NCI-H2107 (cell line): ENCODE measurements around the gene HOMEZ.
A peak's percentile ranks its signal among the peaks of the same experiment; 100 is the strongest.
"Not testable (repeated sequence)": the region's sequence is repeated elsewhere in the genome, so short reads cannot be mapped to it uniquely, and the experiment has no call there.

ENCODE experiments used
- DNase-seq: peaks from one replicate; lab custom pipeline; 2025; lab: John Stamatoyannopoulos, UW

The HOMEZ gene

DNA sequence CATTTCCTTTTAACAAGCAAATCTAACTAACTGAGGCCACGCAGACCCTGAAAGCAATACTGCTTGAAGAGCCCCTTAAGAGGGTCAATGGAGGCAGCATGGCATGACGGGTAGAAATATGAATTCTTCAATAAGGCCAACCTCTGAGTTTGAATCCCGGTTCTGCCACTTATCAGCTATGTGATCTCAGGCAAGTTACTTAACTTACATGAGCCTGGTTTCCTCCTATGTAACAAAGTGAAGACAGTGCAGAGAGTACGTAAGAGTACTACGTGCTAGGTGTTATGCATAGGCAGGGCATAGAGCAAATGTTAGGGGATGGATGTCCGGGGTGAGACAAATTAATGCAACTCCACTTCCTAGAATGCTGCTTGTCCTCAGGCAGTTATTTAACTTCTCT, 4.7 kb downstream of the HOMEZ start:
- DNase-seq: no peak

DNA sequence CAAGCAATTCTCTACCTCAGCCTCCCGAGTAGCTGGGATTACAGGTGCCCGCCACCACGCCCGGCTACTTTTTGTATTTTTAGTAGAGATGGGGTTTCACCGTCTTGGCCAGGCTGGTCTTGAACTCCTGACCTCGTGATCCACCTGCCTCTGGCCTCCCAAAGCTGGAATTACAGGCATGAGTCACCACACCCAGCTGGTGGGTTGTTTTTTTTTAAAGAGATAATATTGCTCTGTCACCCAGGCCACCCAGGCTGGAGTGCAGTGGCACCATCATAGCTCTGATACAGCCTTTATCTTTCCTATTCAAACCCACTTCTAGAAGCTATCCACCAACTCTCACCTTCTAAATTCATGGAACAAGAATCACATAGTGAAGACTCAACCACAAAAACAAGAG, 8.0 kb downstream of the HOMEZ start:
- not testable (repeated sequence) for DNase-seq

DNA sequence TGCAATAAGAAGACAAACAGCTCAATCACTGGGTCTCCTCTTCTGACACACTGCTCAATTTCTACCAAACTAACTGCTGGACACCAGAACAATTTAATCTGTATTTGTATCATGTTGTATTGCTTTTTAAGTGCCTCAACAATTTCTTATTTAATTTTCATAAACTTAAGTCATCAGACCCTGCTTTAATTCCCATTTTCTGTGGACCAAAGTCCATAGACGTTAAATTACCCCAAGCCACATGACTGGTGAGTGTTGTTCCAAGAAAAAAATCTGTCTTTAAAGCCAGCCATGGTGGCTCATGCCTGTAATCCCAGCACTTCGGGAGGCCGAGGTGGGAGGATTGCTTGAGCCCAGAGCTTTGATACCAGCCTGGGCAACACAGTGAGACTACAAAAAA, 8.7 kb downstream of the HOMEZ start:
- DNase-seq: no peak

DNA sequence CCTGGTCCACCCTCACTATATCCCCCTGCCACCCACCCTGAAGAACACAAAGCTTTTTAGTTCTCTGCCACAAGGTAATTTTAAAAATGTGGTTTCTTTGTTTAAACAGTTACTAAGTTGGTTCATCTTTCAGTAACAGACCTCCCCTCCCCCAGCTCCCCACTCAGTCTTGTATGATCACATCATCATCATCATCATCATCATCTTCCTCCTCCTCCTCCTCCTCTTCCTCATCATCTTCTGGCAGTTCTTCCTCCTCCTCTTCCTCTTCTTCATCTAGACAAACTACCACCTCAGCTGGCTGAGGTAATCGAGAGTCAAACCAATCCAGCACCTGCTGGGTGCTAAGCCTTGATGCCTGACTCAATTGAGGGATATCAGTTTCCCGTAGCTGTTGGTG, 10.5 kb downstream of the HOMEZ start:
- DNase-seq: no peak

DNA sequence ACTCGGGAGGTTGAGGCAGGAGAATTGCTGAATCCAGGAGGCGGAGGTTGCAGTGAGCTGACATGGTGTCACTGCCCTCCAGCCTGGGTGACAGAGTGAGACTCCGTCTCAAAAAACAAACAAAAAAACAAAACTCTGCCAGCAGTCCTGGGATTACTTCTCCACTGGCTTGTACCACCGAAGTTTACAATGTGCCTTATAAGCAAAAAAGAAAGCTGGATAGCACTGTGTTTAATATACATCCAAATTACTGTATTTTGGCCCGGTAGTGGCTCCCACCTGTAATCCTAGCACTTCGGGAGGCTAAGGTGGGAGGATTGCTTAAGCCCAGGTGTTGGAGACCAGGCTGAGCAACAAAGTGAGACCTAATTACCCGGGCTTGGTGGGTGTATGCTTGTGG, 16.7 kb downstream of the HOMEZ start:
- DNase-seq: no peak

DNA sequence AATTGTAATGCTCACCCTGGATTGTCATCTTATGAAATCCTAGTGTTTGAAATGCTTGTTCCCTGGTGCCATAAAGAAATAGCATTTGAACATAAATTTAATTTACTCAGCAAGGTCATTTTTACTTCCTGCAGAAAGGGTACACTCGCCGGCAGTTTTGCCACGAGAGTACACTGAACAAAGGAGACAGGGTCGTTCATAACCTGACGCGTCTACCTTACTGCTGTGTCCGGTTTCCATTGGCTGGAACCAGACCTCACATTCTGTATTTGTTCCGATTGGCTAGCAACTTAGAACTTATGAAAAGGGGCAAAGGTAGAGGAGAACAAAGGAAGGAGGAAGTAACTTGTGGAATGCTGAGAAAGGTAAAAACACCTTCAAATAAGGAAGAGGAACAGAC, 25.1 kb downstream of the HOMEZ start:
- not testable (repeated sequence) for DNase-seq

DNA sequence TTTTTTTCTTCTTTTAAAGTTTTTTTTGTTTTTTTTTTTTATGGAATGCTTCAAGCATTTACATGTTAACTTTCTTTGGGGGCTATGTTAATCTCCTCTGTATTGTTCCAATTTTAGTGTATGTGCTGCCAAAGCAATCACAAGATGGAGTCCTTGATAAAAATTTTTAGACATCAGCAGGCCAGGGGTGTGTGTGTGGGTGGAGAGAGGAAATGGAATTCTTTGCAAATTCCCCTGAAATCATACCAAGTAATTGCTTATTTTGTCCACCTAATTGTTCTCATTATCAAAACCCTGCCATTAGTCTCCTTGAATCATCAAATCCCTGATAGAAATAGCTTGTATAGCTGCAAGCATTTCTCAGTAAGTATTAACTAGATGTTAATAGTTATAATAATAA, 26.5 kb downstream of the HOMEZ start:
- DNase-seq: no peak

DNA sequence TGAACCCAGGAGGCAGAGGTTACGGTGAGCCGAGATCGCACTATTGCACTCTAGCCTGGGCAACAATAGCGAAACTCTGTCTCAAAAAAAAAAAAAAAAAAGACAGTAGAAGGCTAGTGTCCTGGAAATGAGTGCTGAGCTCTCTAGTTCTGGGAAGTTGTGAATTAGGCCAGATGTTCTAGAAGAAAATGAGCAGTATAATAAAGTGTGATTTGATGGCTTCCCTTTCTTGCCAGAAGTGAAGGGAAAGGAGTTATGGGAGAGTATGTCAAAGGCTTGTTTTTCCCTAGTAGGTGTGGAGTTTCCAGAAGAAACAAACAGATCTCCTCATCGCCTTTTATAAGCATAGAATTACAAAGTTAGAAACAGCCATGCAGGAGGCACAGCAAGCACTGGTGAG, 27.7 kb downstream of the HOMEZ start:
- no peak for DNase-seq

DNA sequence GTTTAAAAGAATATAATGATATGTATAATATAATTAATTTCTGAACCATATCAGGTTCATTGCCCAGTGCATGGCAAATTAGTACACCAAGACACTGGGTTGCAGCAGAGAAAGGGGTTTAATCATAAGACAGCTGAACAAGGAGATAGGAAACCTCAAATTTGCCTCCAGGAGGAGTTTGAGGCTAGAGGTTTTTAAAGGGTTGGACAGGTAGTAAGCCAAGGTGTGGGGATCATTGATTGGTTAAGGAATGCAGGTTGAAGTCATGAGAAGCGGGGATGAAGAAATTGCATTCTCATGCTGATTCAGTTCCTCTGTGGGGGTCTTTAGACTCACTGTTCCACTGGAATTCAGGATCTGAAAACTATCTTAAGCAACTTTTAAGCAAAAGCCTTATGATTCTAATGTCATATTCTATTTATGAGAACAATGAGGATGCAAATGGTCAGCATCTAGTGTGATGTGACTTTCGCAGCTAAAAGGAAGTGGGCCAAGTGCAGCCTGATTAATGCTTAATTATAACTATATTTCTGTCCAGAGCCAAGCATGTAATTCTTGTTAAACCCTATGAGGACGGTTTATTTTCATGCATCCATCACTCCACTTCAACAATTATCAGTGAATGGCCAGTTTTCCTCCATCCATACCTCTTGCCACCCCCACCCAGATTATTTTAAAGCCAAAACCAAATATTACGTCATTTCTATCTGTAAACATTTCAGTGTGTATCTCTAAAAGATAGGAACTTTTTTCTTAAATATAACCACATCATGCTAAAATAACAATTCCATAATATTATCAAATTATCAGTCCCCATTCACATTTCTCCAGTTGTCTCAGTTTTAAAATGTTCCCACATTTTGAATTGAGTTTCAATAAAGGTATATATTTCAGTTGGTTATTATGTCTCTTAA, 33.3 kb downstream of the HOMEZ start:
- no peak for DNase-seq

DNA sequence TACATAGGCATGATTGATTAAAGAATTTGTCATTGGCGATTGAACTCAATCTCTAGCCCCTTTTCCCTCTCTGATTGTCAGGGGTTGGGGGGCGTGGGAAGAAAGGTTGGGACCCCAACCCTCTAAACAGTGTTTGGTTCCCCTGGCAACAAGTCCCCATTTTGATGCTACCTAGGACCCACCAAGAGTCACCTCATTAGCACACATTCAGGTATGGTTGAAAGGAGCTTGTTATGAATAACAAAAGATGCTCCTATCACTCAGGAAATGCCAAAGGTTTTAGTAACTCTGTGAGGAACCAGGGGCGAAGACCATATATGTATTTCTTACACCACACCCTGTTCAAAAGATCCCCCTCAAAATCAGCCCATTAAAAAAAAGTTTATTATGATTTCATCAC, 33.9 kb downstream of the HOMEZ start:
- DNase-seq: no peak

DNA sequence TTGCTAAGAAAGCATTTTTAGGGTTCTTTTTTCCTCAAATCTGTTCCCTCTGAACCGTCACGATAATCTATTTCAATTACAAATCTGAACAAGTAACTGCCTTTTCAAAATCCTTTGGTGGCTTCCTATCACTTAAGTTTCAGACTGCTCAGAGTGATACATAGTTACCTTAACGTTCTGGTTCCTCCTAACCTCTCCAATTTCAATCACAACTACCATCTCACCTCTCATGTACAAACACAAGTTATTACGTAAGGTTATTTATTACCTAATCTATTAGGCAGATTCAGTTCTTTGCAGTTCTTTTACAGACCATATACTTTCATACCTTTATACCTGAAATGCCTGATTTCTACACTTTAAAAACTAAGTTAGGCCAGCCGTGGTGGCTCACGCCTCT, 36.1 kb downstream of the HOMEZ start:
- no peak for DNase-seq

DNA sequence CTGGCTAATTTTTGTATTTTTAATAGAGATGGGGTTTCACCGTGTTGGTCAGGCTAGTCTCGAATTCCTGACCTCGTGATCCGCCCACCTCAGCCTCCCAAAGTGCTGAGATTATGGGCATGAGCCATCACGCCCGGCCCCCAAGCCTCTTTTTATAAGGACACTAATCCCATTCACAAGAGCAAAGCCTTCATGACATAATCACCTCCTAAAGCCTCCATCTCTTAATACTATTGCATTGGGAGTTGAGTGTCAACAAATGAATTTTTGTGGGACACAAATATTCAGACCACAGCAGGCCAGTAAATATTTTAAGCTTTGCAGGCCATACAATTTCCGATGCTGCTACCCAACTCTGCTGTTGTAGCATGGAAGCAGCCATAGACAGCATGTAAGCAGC, 37.3 kb downstream of the HOMEZ start:
- DNase-seq: no peak

DNA sequence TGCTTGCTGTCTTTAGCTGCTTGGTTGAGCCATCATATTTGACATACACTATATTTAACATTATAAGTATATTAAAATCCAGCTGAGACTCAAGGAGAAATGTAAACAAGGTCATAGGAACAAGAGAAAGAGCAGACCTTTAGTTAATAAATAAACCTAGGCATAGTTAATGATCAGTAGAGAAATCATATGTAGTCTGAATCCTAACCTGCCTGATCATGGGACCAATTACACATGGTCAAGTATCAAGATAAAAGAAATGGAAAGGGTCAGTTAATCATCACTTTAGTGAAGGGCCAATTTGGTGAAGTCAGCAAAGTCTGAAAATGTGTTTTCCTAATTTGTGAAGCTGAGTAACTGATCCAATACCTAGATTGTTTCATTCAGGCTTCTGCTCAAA, 40.6 kb downstream of the HOMEZ start:
- no peak for DNase-seq

DNA sequence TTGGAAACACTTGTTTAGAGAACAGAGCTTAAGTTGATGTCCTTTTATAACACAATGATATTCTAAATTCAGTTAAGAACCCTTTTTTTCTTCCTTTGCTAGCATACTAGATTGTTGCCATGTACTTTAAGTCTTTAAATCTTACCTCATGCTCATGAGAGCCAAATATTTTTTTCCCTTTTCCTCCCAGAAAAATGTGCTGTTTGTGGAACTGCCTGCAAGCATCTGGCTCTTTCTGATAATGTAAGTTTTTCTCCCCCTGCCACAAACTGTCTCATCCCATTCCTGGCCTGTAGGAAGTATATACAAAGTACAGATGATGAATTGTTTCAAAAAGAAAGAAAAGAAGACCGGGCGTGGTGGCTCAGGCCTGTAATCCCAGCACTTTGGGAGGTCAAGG, 42.9 kb downstream of the HOMEZ start:
- no peak for DNase-seq

DNA sequence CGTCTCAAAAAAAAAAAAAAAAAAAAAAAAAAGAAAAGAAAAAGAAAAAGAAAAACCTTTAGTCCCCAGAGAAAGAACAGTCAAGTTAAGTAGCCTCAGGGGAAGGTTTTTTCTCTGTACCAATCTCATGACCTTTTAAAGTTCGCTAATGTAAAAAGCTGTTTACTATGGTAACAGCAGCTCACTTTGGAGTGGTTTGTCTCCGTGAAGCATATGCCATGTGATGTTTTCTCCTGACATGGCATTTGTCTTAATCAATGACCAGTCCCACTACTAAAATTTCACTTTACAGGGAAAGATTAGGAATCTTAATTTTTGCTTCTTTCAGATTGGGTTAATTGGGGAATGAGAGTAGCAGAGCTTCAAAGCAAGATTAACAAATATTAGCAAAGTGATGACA, 43.9 kb downstream of the HOMEZ start:
- no peak for DNase-seq

DNA sequence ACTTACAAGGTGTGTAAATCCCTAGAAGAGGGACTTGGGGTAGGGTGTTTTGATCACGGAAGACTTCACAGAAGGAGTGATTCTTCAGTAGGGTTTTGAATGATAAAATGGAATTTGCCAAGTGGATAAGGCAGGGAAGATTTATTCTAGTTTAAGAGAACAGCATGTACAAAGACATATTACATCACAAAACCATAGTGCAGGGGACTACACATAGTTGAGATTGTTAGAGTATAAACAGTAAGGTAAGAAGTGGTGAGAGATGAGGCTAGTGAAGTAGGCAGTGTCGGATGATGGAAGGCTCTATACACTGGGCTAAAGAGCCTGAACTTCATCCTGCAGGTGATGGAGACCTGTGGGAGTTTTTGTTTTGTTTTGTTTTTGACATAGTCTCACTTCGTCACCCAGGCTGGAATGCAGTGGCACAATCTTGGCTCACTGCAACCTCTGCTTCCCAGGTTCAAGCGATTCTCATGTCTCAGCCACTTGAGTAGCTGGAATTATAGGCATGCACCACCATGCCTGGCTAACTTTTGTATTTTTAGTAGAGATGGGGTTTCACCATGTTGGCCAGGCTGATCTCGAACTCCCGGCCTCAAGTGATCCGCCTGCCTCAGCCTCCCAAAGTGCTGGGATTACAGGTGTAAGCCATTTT, 44.7 kb downstream of the HOMEZ start:
- not testable (repeated sequence) for DNase-seq

DNA sequence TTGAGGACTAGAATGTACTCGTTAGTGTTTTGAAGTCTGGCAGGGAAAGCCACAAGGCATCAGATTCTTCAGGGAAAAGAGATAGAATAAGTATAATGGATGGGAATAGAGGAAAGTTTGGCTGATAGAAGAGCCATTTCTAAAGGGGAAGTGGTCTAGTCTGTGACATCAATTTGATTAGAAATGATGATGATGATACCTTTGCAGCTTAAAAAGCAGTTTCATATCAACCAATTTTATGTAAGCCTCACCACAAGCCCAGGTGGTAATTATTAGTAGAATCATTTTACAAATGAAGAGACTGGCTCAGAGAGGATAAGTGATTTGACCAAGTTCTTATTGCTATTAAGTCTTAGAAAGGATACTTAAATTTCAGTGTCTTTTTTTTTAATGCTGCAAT, 45.3 kb downstream of the HOMEZ start:
- no peak for DNase-seq

DNA sequence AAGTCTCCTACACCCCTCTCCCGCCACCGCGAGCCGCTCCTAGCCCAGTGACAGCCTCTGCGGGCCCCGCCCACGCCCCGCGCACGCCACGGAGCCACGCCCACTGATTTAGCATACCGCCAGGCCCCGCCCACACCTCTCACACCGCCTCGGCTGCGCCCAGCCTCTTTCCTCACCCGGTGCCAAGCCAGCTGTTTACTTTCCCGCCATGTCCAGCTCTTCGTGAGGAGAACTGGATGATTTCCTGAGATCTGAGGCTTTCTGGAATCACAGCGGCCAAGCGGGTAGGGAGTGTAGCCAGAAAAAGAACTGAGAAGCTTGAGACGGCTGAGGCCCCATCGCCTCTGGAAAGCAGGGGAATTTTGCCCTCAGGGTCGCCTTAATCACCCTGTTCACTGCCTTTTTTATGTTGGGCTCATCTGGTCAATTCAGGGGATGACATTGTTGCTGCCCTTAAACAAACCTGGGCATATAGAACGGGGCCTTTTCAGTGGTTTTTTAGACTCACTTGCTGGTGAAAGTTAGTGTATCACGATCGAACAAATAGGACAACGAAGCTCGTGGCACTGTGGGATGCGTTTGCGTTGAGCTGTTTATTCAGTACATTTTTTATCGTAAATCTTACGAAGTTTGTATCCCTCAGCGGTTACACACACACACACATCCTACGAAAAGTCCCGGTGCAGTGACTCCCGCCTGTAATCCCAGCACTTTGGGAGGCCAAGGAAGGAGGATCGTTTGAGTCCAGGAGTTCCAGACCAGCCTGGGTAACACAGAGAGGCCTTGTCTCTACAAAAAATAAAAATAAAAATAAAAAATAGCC, 47.9 kb downstream of the HOMEZ start, which contains the start of gene RNF212B:
TSS of gene RNF212B (plus strand) at position 165 of the 823 bp plus-strand sequence. CDS start 2,410 bp downstream, outside the sequence.
- DNase-seq: peak; percentile 75

DNA sequence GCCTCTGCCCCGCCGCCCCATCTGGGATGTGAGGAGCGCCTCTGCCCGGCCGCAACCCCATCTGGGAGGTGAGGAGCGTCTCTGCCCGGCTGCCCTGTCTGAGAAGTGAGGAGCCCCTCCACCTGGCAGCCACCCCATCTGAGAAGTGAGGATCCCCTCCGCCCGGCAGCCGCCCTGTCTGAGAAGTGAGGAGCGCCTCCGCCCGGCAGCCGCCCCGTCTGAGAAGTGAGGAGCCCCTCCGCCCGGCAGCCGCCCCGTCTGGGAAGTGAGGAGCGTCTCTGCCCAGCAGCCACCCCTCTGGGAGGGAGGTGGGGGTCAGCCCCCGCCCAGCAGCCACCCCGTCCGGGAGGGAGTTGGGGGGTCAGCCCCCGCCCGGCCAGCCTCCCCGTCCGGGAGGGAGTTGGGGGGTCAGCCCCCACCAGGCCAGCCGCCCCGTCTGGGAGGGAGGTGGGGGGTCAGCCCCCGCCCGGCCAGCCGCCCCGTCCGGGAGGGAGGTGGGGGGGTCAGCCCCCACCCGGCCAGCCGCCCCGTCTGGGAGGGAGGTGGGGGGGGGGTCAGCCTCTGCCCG, 53.6 kb downstream of the HOMEZ start:
- DNase-seq: not testable (repeated sequence)

DNA sequence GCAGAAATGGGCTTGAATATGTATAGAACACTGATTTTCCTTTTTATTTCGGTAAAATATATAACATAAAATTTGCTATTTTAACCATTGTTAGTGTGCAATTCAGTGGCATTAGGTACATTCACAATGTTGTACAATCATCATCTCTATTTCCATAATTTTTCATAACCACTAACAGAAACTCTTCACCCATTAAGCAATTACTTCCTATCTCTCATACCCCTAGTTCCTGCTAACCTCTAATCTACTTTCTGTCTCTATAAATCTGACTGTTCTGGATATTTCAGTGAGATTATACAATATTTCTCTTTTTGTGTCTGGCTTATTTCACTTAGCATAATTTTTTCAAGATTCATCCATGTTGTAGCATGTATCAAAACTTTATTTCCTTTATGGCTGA, 57.1 kb downstream of the HOMEZ start:
- no peak for DNase-seq

DNA sequence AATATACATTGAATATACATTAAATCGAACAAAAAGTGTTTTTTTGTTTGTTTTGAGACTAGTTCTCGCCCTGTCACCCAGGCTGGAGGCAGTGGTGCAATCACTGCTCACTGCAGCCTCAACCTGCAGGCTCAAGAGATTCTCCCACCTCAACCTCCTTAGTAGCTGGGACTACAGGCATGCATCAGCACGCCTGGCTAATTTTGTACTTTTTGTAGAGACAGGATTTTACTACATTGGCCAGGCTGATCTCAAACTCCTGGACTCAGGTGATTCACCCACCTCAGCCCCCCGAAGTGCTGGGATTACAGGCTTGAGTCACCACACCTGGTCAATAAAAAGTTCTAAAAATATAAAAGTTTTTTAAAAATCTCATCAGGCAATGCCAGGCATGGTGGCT, 58.4 kb downstream of the HOMEZ start:
- no peak for DNase-seq

DNA sequence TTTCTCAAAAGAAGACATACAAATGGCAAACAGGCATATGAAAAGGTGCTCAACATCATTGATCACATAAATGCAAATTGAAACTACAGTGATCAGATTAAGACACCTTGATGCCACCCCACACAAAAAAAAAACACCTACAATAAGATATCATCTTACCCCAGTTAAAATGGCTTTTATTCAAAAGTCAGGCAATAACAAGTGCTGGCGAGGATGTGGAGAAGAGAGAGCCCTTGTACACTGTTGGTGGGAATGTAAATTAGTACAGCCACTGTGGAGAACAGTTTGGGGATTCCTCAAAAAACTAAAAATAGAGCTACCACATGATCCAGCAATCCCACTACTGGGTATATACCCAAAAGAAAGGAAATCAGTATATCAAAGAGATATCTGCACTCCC, 61.0 kb downstream of the HOMEZ start:
- DNase-seq: not testable (repeated sequence)
